OCI-LY3 (cell line): ENCODE measurements around the gene TGFBR1.

ENCODE experiments used
- H2AFZ ChIP-seq: fragments of 200-600, 300-600 bp; shearing (Covaris generic); 2 replicates; pipeline ENCODE4 v1.6.0; 2014; ENCODE audit warnings: antibody characterized with exemption, low read depth, low read length
- H3K27ac ChIP-seq: fragments of 200-600, 300-600 bp; sonication (generic); 2 replicates; pipeline ENCODE4 v1.5.1; 2014; ENCODE audit warnings: mild to moderate bottlenecking, low read length, moderate library complexity, mixed read lengths
- H3K27me3 ChIP-seq: fragments of 200-600, 300-600 bp; sonication (generic); 2 replicates; pipeline ENCODE4 v1.6.1; 2014; ENCODE audit warnings: low read depth, low read length, mixed read lengths
- H3K36me3 ChIP-seq: fragments of 200-600, 300-600 bp; sonication (generic); replicated peaks from 2 replicates; pipeline ENCODE3; 2014; ENCODE audit warnings: low read depth, low read length, mixed read lengths
- H3K4me1 ChIP-seq: fragments of 300-600, 200-600 bp; sonication (generic); 2 replicates; pipeline ENCODE4 v1.6.1; 2014; ENCODE audit warnings: low read length, mixed read lengths
- H3K4me2 ChIP-seq: fragments of 200-600, 300-600 bp; sonication (generic); 2 replicates; pipeline ENCODE4 v1.6.1; 2014; ENCODE audit warnings: low read length, mixed read lengths
- H3K4me3 ChIP-seq: fragments of 300-600, 200-600 bp; sonication (generic); 2 replicates; pipeline ENCODE4 v1.5.1; 2014; ENCODE audit warnings: antibody characterized with exemption, mild to moderate bottlenecking, low read length, moderate library complexity
- H3K79me2 ChIP-seq: fragments of 300-600, 200-600 bp; shearing (Covaris generic); 2 replicates; pipeline ENCODE4 v1.6.1; 2014; ENCODE audit warnings: mild to moderate bottlenecking, low read length, mixed read lengths
- H3K9ac ChIP-seq: fragments of 300-600, 200-600 bp; shearing (Covaris generic); 2 replicates; pipeline ENCODE4 v1.6.0; 2014; ENCODE audit warnings: mild to moderate bottlenecking, low read length, moderate library complexity
- H3K9me3 ChIP-seq: fragments of 200-600, 300-600 bp; shearing (Covaris generic); 2 replicates; pipeline ENCODE4 v1.6.1; 2014; ENCODE audit warnings: low read length, mixed read lengths; ENCODE audit not compliant: insufficient read depth
- H4K20me1 ChIP-seq: fragments of 200-600, 300-600 bp; sonication (generic); 2 replicates; pipeline ENCODE4 v1.6.1; 2016; ENCODE audit warnings: low read length, mixed read lengths; ENCODE audit not compliant: insufficient read depth
- EZH2phosphoT487 ChIP-seq: fragments of 200-600 bp; shearing (Covaris generic); IDR thresholded peaks from 2 replicates; pipeline ENCODE4 v1.6.1; 2018; ENCODE audit warnings: antibody characterized with exemption, mixed run types, low read depth
- TF ChIP-seq, protein P1 (sequence below): fragments of 200-600, 300-600 bp; sonication (generic); IDR thresholded peaks from 2 replicates; pipeline ENCODE4 v1.5.1; 2014; ENCODE audit warnings: antibody characterized with exemption, low read length, low read depth

Gene TGFBR1

DNA sequence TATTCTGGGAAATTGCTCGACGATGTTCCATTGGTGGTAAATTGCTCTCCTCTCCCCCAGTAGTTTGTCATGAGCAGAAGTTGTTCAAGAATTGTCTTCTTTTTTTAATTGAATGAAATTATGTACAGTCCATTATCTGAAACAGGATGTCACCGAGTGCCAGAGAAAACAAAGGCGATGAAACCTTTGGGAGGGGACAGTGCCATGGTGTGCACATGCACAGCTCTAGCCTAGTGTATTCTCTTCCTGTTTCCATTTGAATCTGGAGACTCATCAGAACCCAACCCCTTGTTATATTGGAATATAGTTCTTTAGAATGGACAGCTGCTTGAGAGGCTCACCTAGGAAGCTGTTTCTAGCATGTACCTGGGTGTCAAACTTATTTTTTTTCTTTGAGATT, 41.7 kb downstream of the TGFBR1 start:
- H4K20me1 ChIP-seq: no peaks in the 10 kb centered on the region
- TF ChIP-seq EZH2phosphoT487: no peak
- TF ChIP-seq, protein P1, sequence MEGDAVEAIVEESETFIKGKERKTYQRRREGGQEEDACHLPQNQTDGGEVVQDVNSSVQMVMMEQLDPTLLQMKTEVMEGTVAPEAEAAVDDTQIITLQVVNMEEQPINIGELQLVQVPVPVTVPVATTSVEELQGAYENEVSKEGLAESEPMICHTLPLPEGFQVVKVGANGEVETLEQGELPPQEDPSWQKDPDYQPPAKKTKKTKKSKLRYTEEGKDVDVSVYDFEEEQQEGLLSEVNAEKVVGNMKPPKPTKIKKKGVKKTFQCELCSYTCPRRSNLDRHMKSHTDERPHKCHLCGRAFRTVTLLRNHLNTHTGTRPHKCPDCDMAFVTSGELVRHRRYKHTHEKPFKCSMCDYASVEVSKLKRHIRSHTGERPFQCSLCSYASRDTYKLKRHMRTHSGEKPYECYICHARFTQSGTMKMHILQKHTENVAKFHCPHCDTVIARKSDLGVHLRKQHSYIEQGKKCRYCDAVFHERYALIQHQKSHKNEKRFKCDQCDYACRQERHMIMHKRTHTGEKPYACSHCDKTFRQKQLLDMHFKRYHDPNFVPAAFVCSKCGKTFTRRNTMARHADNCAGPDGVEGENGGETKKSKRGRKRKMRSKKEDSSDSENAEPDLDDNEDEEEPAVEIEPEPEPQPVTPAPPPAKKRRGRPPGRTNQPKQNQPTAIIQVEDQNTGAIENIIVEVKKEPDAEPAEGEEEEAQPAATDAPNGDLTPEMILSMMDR: no peak
- peaks cover 58% of the 10 kb centered on the region for H3K36me3 ChIP-seq
- no peaks in the 10 kb centered on the region for H3K27me3 ChIP-seq
- no peaks in the 10 kb centered on the region for H3K9me3 ChIP-seq
- H3K9ac ChIP-seq: no peak overlapping the region
- no peak overlapping the region for H3K27ac ChIP-seq
- no peaks in the 10 kb centered on the region for H3K79me2 ChIP-seq
- H3K4me2 ChIP-seq: no peak overlapping the region
- no peak overlapping the region for H2AFZ ChIP-seq
- no peak overlapping the region for H3K4me3 ChIP-seq
- H3K4me1 ChIP-seq: peaks cover 9% of the 10 kb centered on the region

DNA sequence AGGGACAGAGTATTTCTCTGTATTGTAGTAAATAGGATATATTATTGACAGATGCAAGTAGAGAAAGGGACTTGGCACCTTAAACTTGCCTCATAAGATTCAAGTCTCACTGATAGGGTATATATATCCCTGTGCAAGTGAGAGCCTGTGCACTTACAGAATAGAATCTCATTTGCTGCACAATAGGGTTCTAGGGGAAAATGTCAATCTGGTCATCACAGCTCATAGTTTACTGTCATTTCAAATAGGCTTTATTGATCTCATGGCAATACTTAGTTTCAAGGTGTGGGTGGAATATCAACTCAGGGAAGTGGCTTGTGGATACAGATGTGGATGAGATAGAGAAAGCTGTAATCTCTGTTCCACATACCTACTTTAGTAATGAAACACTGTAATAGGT, 42.3 kb downstream of the TGFBR1 start:
- Histone ChIP-seq H3K9me3 (no peaks in the 10 kb centered on the region), H3K4me1 (peaks cover 9% of the 10 kb centered on the region), H3K79me2 (no peaks in the 10 kb centered on the region), H3K4me2 (no peak overlapping the region), H4K20me1 (no peaks in the 10 kb centered on the region), H3K36me3 (peaks cover 58% of the 10 kb centered on the region), H3K27me3 (no peaks in the 10 kb centered on the region), H3K4me3 (no peak overlapping the region), H2AFZ (no peak overlapping the region), H3K9ac (no peak overlapping the region), H3K27ac (no peak overlapping the region)
- TF ChIP-seq, protein P1: no peak

DNA sequence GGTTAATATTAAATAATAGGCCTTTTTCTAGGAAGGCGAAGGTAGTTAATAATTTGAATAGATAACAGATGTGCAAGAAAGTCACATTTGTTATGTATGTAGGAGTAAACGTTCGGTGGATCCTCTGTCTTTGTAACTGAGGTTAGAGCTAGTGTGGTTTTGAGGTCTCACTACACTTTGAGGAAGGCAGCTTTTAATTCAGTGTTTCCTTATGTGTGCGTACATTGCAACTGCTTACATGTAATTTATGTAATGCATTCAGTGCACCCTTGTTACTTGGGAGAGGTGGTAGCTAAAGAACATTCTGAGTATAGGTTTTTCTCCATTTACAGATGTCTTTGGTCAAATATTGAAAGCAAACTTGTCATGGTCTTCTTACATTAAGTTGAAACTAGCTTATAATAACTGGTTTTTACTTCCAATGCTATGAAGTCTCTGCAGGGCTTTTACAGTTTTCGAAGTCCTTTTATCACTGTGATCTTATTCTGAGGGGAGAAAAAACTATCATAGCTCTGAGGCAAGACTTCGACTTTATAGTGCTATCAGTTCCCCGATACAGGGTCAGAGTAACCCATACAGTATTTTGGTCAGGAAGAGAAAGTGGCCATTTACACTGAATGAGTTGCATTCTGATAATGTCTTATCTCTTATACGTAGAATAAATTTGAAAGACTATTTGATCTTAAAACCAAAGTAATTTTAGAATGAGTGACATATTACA, 45.7 kb downstream of the TGFBR1 start:
- no peaks in the 10 kb centered on the region for H3K4me1 ChIP-seq
- H3K4me3 ChIP-seq: no peak overlapping the region
- no peak overlapping the region for H2AFZ ChIP-seq
- H3K4me2 ChIP-seq: no peak overlapping the region
- TF ChIP-seq, protein P1: no peak
- no peak for TF ChIP-seq EZH2phosphoT487
- H4K20me1 ChIP-seq: no peaks in the 10 kb centered on the region
- H3K79me2 ChIP-seq: no peaks in the 10 kb centered on the region
- no peak overlapping the region for H3K9ac ChIP-seq
- H3K27ac ChIP-seq: no peak overlapping the region
- H3K36me3 ChIP-seq: peaks cover 43% of the 10 kb centered on the region
- no peaks in the 10 kb centered on the region for H3K27me3 ChIP-seq
- H3K9me3 ChIP-seq: no peaks in the 10 kb centered on the region

DNA sequence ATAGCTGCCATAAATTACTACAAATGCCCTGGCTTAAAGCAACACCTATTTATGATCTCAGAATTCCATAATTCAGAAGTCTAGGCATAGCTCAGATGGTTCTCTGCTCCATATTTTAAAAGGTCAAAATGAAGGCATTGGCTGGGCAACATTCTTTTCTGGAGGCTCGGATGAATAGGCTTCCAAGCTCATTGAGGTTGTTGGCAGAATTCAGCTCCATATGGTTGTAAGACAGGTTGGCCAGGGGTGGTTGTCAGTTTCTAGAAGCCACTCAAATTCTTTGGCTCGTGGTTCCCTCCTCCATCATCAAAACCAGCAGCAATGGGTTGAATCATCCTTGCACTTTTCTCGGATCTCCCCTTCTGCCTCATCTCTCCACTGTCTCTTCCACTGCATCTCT, 49.4 kb downstream of the TGFBR1 start:
- H3K79me2 ChIP-seq: no peaks in the 10 kb centered on the region
- H3K4me1 ChIP-seq: no peaks in the 10 kb centered on the region
- H3K9me3 ChIP-seq: no peaks in the 10 kb centered on the region
- peaks cover 17% of the 10 kb centered on the region for H3K36me3 ChIP-seq
- H3K27me3 ChIP-seq: no peaks in the 10 kb centered on the region
- no peak overlapping the region for H3K27ac ChIP-seq
- H3K4me3 ChIP-seq: no peak overlapping the region
- TF ChIP-seq, protein P1: no peak
- TF ChIP-seq EZH2phosphoT487: no peak
- H4K20me1 ChIP-seq: no peaks in the 10 kb centered on the region
- no peak overlapping the region for H3K9ac ChIP-seq
- H3K4me2 ChIP-seq: no peak overlapping the region
- no peak overlapping the region for H2AFZ ChIP-seq
